Activated CD8-positive, alpha-beta T cell treated with anti-CD3 and anti-CD28 coated beads for 36 hours (primary cell): ENCODE measurements around the gene ZNF407. TPM values are rescaled to one million over a fixed set of nuclear protein-coding genes. Genes with fewer than 3 reads are reported as not detected.

Source experiments
- ATAC-seq: fragments of 200-7000 bp; cut with Tn5 transposase; one replicate; pipeline ENCODE4 v1.10.0; 2021; ENCODE audit warnings: mild to moderate bottlenecking, moderate library complexity
- CTCF ChIA-PET: fragments of 350-600 bp; sonication (Branson Sonifier 250); formaldehyde crosslinking; loops from one replicate; lab custom pipeline; 2021; ENCODE audit warnings: antibody characterized with exemption; lab: Charles Lee
- POLR2A ChIA-PET: fragments of 350-600 bp; sonication (Branson Sonifier 250); formaldehyde crosslinking; loops from one replicate; lab custom pipeline; 2021; ENCODE audit warnings: antibody characterized with exemption; lab: Charles Lee
- DNase-seq: peaks from one replicate; pipeline ENCODE4 v3.0.0-alpha.2; 2020
- H3K27ac Mint-ChIP-seq: one replicate; pipeline ENCODE4 v1.8.0; 2021; ENCODE audit warnings: mild to moderate bottlenecking, mixed read lengths
- H3K27me3 Mint-ChIP-seq: one replicate; pipeline ENCODE4 v1.8.0; 2021; ENCODE audit warnings: mixed read lengths
- H3K36me3 Mint-ChIP-seq: one replicate; pipeline ENCODE4 v1.8.0; 2021; ENCODE audit warnings: low read depth, mixed read lengths
- H3K4me1 Mint-ChIP-seq: one replicate; pipeline ENCODE4 v1.8.0; 2021; ENCODE audit warnings: low read depth, mixed read lengths
- H3K4me3 Mint-ChIP-seq: one replicate; pipeline ENCODE4 v1.8.0; 2021; ENCODE audit warnings: mild to moderate bottlenecking, moderate library complexity, mixed read lengths
- H3K9me3 Mint-ChIP-seq: one replicate; pipeline ENCODE4 v1.8.0; 2021; ENCODE audit warnings: mixed read lengths
- CTCF ChIP-seq: fragments of 200-600 bp; IDR thresholded peaks from one replicate; pipeline ENCODE4 v1.8.0; 2022; ENCODE audit warnings: antibody characterized with exemption, mild to moderate bottlenecking
- intact Hi-C: fragments of 100-400 bp; cut with micrococcal nuclease; formaldehyde crosslinking; loops from one replicate; pipeline ENCODE4 v1.10.0; 2022
- total RNA-seq, 2 experiments: library from RNA; stranded (reverse); gene quantifications; one replicate each; pipeline ENCODE4 v1.2.3, GENCODE V29; 2021

The ZNF407 gene
- total RNA-seq, 2 experiments from 2014 or later = 9.9 to 10.8 TPM

DNA sequence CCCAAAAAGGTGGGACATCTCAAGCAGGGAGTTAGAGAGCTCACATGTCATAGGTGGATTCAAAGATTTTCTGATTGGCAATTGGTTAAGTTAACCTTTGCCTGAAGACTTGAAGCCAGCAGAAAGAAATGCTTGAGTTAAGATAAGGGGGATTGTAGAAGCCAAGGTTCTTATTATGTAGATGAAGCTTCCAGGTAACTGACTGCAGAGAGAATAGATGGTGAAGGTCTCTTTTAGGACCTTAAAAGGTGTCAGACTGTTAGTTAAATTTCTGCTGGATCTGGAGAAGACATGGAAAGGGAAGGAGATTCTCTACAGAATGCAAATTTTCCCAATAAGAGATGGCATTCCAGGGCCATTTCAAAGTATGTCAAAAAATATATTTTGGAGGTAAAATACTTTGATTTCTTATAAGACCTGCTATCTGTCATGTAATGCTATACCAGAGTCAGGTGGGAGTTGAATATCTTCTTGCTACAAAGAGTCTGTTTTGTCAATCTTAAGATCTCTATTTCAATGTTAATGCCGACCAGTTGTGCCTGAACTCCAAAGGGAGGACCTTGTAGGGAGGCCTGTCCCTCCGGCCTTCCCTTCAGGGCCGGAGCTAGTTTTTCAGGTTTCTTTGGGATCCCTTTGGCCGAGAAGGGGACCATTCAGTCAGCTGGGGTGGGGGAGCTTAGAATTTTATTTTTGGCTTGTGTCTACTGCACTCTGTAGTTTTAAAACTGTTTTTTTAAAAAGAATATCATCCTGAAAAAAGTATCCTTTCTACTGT is 330.7 kb downstream of the ZNF407 start:
- TF ChIP-seq CTCF = no peak
- DNase-seq (no peak), ATAC-seq (no peak)
- intact Hi-C loops = no loop called here
- CTCF ChIA-PET = interaction anchor here (1.1 kb wide), 1 partner anchor 10 kb away, joined by 3 read pairs; no protein-coding TSS in a partner anchor
- POLR2A ChIA-PET = no interaction called here
- Mint-ChIP-seq H3K4me3 (no peak overlapping the region), H3K27me3 (no peaks in the 10 kb centered on the region), H3K4me1 (no peaks in the 10 kb centered on the region), H3K36me3 (peaks cover 9% of the 10 kb centered on the region), H3K9me3 (no peaks in the 10 kb centered on the region), H3K27ac (no peak overlapping the region)

GRCh38 chr18:74929110-74929509 is 331.4 kb downstream of the ZNF407 start:
- no peak for ATAC-seq
- H3K4me3 Mint-ChIP-seq = no peak overlapping the region
- ChIA-PET CTCF (no interaction called here), POLR2A (no interaction called here)
- H3K36me3 Mint-ChIP-seq = peaks cover 9% of the 10 kb centered on the region
- H3K27me3 Mint-ChIP-seq = no peaks in the 10 kb centered on the region
- no peak for TF ChIP-seq CTCF
- intact Hi-C loops = no loop called here
- no peaks in the 10 kb centered on the region for H3K9me3 Mint-ChIP-seq
- no peak overlapping the region for H3K27ac Mint-ChIP-seq
- no peak for DNase-seq
- no peaks in the 10 kb centered on the region for H3K4me1 Mint-ChIP-seq

DNA sequence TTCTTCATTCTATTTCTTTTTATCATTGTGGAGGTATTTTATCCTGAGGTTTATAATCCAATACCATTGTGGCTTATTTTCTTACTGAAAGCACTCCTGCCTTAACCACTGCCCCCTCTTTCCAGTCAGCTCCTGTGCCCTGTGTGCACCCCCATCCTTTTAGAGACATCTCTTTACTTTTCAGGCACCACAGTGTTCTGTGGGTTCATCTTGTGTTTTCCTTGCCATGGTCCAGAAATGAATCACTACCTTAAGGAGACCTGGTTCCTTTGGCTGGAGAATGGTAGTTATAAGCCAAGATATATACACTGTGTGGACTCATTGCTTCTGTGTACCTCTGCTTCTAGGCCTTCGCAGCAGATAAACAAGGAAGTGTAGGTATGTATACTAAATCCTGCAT is 332.9 kb downstream of the ZNF407 start:
- H3K27ac Mint-ChIP-seq = no peak overlapping the region
- no peak overlapping the region for H3K4me3 Mint-ChIP-seq
- ChIA-PET CTCF (no interaction called here), POLR2A (no interaction called here)
- no peaks in the 10 kb centered on the region for H3K9me3 Mint-ChIP-seq
- no peaks in the 10 kb centered on the region for H3K4me1 Mint-ChIP-seq
- no peaks in the 10 kb centered on the region for H3K27me3 Mint-ChIP-seq
- ATAC-seq (no peak), DNase-seq (no peak)
- no peak for TF ChIP-seq CTCF
- H3K36me3 Mint-ChIP-seq = peaks cover 9% of the 10 kb centered on the region
- intact Hi-C loops = no loop called here

GRCh38 chr18:74933930-74934329 is 336.3 kb downstream of the ZNF407 start:
- Mint-ChIP-seq H3K27ac (no peak overlapping the region), H3K9me3 (no peaks in the 10 kb centered on the region), H3K36me3 (peaks cover 7% of the 10 kb centered on the region), H3K4me3 (no peak overlapping the region), H3K27me3 (no peaks in the 10 kb centered on the region), H3K4me1 (no peaks in the 10 kb centered on the region)
- intact Hi-C loops = no loop called here
- DNase-seq (no peak), ATAC-seq (no peak)
- POLR2A ChIA-PET = no interaction called here
- CTCF ChIA-PET = no interaction called here
- TF ChIP-seq CTCF = no peak

- ATAC-seq (no peak), DNase-seq (no peak)
- no peak overlapping the region for H3K4me3 Mint-ChIP-seq
- no peak overlapping the region for H3K27ac Mint-ChIP-seq
- no peaks in the 10 kb centered on the region for H3K4me1 Mint-ChIP-seq
- no peak for TF ChIP-seq CTCF
- H3K27me3 Mint-ChIP-seq = no peaks in the 10 kb centered on the region
- intact Hi-C loops = no loop called here
- no peaks in the 10 kb centered on the region for H3K9me3 Mint-ChIP-seq
- ChIA-PET CTCF (interaction anchor here (0.7 kb wide), 1 partner anchor 51 kb away, joined by 3 read pairs; no protein-coding TSS in a partner anchor), POLR2A (no interaction called here)
- peaks cover 7% of the 10 kb centered on the region for H3K36me3 Mint-ChIP-seq
These were observed 337.8 kb downstream of the ZNF407 start for GRCh38 chr18:74935434-74935833.
